HepG2 (cell line): ENCODE measurements around the gene OARD1. TPM values are rescaled to one million over a fixed set of nuclear protein-coding genes. Genes with fewer than 3 reads are reported as not detected.

Source experiments
- ARID2 ChIP-seq: sonication (generic); formaldehyde crosslinking; IDR thresholded peaks from 2 replicates; pipeline ENCODE4 v1.8.1; 2022; ENCODE audit warnings: mild to moderate bottlenecking, missing genetic modification reagents, borderline replicate concordance
- FOXJ3 ChIP-seq: sonication (generic); formaldehyde crosslinking; IDR thresholded peaks from 2 replicates; pipeline ENCODE4 v1.4.0; 2020; ENCODE audit warnings: missing genetic modification reagents, mild to moderate bottlenecking, borderline replicate concordance
- FOXM1 ChIP-seq: sonication (generic); formaldehyde crosslinking; IDR thresholded peaks from 2 replicates; pipeline ENCODE4 v1.5.0; 2020; ENCODE audit warnings: missing genetic modification reagents
- GZF1 ChIP-seq: sonication (generic); formaldehyde crosslinking; IDR thresholded peaks from 2 replicates; pipeline ENCODE4 v1.5.1; 2020; ENCODE audit warnings: mild to moderate bottlenecking, missing genetic modification reagents
- MTA1 ChIP-seq: sonication (generic); formaldehyde crosslinking; IDR thresholded peaks from 2 replicates; pipeline ENCODE4 v1.4.0; 2020; ENCODE audit warnings: missing genetic modification reagents, mild to moderate bottlenecking, borderline replicate concordance
- SP1 ChIP-seq, 2 experiments: fragments of 450-650 bp in 1 of 2; sonication (generic) in 1 of 2; formaldehyde crosslinking in 1 of 2; IDR thresholded peaks; 2 replicates each; pipeline versions ENCODE4 v1.4.0 to v1.6.1; 2016 to 2020; ENCODE audit warnings: missing genetic modification reagents in 1 of 2
- ZBTB46 ChIP-seq: sonication (generic); formaldehyde crosslinking; IDR thresholded peaks from 2 replicates; pipeline ENCODE4 v1.4.0; 2020; ENCODE audit warnings: mild to moderate bottlenecking, missing genetic modification reagents, borderline replicate concordance
- ZBTB7A ChIP-seq: sonication (generic); formaldehyde crosslinking; IDR thresholded peaks from 2 replicates; pipeline ENCODE4 v1.8.0; 2022; ENCODE audit warnings: mild to moderate bottlenecking, missing genetic modification reagents
- ZFX ChIP-seq: sonication (generic); formaldehyde crosslinking; IDR thresholded peaks from 2 replicates; pipeline ENCODE4 v1.4.0; 2020; ENCODE audit warnings: mild to moderate bottlenecking, low read depth, missing genetic modification reagents, moderate library complexity
- ZFY ChIP-seq: sonication (generic); formaldehyde crosslinking; IDR thresholded peaks from 2 replicates; pipeline ENCODE4 v1.4.0; 2020; ENCODE audit warnings: missing genetic modification reagents
- ZMYM2 ChIP-seq: sonication (generic); formaldehyde crosslinking; IDR thresholded peaks from 2 replicates; pipeline ENCODE4 v1.8.0; 2022; ENCODE audit warnings: mild to moderate bottlenecking, missing genetic modification reagents
- ZMYM3 ChIP-seq: sonication (generic); formaldehyde crosslinking; IDR thresholded peaks from 2 replicates; pipeline ENCODE4 v1.5.1; 2020; ENCODE audit warnings: mild to moderate bottlenecking, missing genetic modification reagents
- ZNF138 ChIP-seq: sonication (generic); formaldehyde crosslinking; IDR thresholded peaks from 2 replicates; pipeline ENCODE4 v1.5.0; 2020; ENCODE audit warnings: mild to moderate bottlenecking, low read depth, missing genetic modification reagents
- ZNF563 ChIP-seq: sonication (generic); formaldehyde crosslinking; IDR thresholded peaks from 2 replicates; pipeline ENCODE4 v1.8.0; 2022; ENCODE audit warnings: mild to moderate bottlenecking, moderate library complexity, missing genetic modification reagents
- ZNF597 ChIP-seq: sonication (generic); formaldehyde crosslinking; IDR thresholded peaks from 2 replicates; pipeline ENCODE4 v1.5.0; 2020; ENCODE audit warnings: missing genetic modification reagents
- ZNF615 ChIP-seq: sonication (generic); formaldehyde crosslinking; IDR thresholded peaks from 2 replicates; pipeline ENCODE4 v1.5.0; 2020; ENCODE audit warnings: mild to moderate bottlenecking, missing genetic modification reagents, borderline replicate concordance
- ZNF841 ChIP-seq: sonication (generic); formaldehyde crosslinking; IDR thresholded peaks from 2 replicates; pipeline ENCODE4 v1.8.1; 2023; ENCODE audit warnings: missing genetic modification reagents, borderline replicate concordance
- ZSCAN9 ChIP-seq: IDR thresholded peaks from 2 replicates; pipeline ENCODE4 v1.6.1; 2016; ENCODE audit warnings: borderline replicate concordance
- polyA plus RNA-seq, 8 experiments: library from polyadenylated mRNA; depleted of rRNA in 3 of 8; stranded (reverse) in 7 of 8; unstranded in 1 of 8; fragments of >200 nt; fragmentation: Illumina TruSeq in 4 of 8; extraction: Trizol in 4 of 8; gene quantifications; 2 replicates each; pipeline versions ENCODE4 v1.2.1 to v1.2.3, GENCODE V29; 2011 to 2016; ENCODE audit warnings: low read depth in 4 of 8, missing spikeins in 1 of 8, mixed read lengths in 1 of 8; ENCODE audit not compliant: insufficient read depth in 1 of 8
- total RNA-seq, 5 experiments: library from RNA; depleted of rRNA; stranded (reverse); fragments of >200 nt; fragmentation: Illumina TruSeq; extraction: Trizol; gene quantifications; 2 replicates each; pipeline ENCODE4 v1.2.3, GENCODE V29; 2016; ENCODE audit warnings: low read depth in 1 of 5
- TF ChIP-seq, protein P1 (sequence below): sonication (generic); formaldehyde crosslinking; IDR thresholded peaks from 2 replicates; pipeline ENCODE4 v1.9.0; 2021; ENCODE audit warnings: missing genetic modification reagents, mild to moderate bottlenecking, borderline replicate concordance
- TF ChIP-seq, protein P2 (sequence below): sonication (generic); formaldehyde crosslinking; conservative IDR thresholded peaks from 2 replicates; pipeline ENCODE4 v1.5.0; 2020; ENCODE audit warnings: missing genetic modification reagents
- TF ChIP-seq, protein P3 (sequence below): sonication (generic); formaldehyde crosslinking; IDR thresholded peaks from 2 replicates; pipeline ENCODE4 v1.4.0; 2020; ENCODE audit warnings: mild to moderate bottlenecking, low read depth, missing genetic modification reagents

OARD1 gene
- total and polyA plus RNA-seq, 2 of the 13 experiments (the other 11 are each of a cell fraction or from before 2014, with no cell fraction given), result 18.4 to 49.0 TPM

GRCh38 chr6:41071923-41072835 lies at the start of gene OARD1 (continued):
- no peak for TF ChIP-seq FOXM1 (CRISPR knock-in tag)
- TF ChIP-seq ARID2 (CRISPR knock-in tag), result no peak
- no peak for TF ChIP-seq ZBTB46 (CRISPR knock-in tag)
- TF ChIP-seq ZSCAN9, result no peak; the same call in 1 of the 2 replicates
- TF ChIP-seq, protein P1, sequence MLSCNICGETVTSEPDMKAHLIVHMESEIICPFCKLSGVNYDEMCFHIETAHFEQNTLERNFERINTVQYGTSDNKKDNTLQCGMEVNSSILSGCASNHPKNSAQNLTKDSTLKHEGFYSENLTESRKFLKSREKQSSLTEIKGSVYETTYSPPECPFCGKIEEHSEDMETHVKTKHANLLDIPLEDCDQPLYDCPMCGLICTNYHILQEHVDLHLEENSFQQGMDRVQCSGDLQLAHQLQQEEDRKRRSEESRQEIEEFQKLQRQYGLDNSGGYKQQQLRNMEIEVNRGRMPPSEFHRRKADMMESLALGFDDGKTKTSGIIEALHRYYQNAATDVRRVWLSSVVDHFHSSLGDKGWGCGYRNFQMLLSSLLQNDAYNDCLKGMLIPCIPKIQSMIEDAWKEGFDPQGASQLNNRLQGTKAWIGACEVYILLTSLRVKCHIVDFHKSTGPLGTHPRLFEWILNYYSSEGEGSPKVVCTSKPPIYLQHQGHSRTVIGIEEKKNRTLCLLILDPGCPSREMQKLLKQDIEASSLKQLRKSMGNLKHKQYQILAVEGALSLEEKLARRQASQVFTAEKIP, result no peak
- peak; percentile 59; the same call in 1 of the 2 replicates for TF ChIP-seq ZNF138 (CRISPR knock-in tag)
- TF ChIP-seq ZNF841 (CRISPR knock-in tag), result no peak
- TF ChIP-seq, protein P2, sequence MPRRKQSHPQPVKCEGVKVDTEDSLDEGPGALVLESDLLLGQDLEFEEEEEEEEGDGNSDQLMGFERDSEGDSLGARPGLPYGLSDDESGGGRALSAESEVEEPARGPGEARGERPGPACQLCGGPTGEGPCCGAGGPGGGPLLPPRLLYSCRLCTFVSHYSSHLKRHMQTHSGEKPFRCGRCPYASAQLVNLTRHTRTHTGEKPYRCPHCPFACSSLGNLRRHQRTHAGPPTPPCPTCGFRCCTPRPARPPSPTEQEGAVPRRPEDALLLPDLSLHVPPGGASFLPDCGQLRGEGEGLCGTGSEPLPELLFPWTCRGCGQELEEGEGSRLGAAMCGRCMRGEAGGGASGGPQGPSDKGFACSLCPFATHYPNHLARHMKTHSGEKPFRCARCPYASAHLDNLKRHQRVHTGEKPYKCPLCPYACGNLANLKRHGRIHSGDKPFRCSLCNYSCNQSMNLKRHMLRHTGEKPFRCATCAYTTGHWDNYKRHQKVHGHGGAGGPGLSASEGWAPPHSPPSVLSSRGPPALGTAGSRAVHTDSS (CRISPR knock-in tag), result no peak
- TF ChIP-seq, protein P3, sequence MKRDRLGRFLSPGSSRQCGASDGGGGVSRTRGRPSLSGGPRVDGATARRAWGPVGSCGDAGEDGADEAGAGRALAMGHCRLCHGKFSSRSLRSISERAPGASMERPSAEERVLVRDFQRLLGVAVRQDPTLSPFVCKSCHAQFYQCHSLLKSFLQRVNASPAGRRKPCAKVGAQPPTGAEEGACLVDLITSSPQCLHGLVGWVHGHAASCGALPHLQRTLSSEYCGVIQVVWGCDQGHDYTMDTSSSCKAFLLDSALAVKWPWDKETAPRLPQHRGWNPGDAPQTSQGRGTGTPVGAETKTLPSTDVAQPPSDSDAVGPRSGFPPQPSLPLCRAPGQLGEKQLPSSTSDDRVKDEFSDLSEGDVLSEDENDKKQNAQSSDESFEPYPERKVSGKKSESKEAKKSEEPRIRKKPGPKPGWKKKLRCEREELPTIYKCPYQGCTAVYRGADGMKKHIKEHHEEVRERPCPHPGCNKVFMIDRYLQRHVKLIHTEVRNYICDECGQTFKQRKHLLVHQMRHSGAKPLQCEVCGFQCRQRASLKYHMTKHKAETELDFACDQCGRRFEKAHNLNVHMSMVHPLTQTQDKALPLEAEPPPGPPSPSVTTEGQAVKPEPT (CRISPR knock-in tag), result no peak
- peak; percentile 71 for TF ChIP-seq ZNF563 (CRISPR knock-in tag)
- TF ChIP-seq ZNF597 (CRISPR knock-in tag), result no peak
- no peak for TF ChIP-seq ZMYM2
- TF ChIP-seq GZF1 (CRISPR knock-in tag), result peak; percentile 72; the same call in 1 of the 2 replicates
- TF ChIP-seq FOXJ3 (CRISPR knock-in tag), result no peak
- no peak for TF ChIP-seq ZNF615 (CRISPR knock-in tag)
- TF ChIP-seq ZFX (CRISPR knock-in tag), result peak; percentile 76
- TF ChIP-seq MTA1 (CRISPR knock-in tag), result no peak
- no peak for TF ChIP-seq SP1 (IDR thresholded peaks at IDR 0.05)
- peak; percentile 6; the same call in 1 of the 2 replicates for TF ChIP-seq SP1 (CRISPR knock-in tag; IDR thresholded peaks at IDR 0.05)
- TF ChIP-seq ZMYM3 (CRISPR knock-in tag), result no peak
- TF ChIP-seq ZFY (CRISPR knock-in tag), result peak; percentile 70
- TF ChIP-seq ZBTB7A (CRISPR knock-in tag), result peak; percentile 72
